Suppressor macrophage treated with lipopolysaccharide for 1 hour (primary cell): Measurements from ENCODE around the gene BTBD18.
"Not testable (repeated sequence)": the region's sequence is repeated elsewhere in the genome, so short reads cannot be mapped to it uniquely, and the experiment has no call there.

Source experiments
- DNase-seq, 3 donors: peaks; one replicate each; pipeline ENCODE4 v3.0.0-alpha.2; 2020 to 2022

Gene BTBD18

DNA sequence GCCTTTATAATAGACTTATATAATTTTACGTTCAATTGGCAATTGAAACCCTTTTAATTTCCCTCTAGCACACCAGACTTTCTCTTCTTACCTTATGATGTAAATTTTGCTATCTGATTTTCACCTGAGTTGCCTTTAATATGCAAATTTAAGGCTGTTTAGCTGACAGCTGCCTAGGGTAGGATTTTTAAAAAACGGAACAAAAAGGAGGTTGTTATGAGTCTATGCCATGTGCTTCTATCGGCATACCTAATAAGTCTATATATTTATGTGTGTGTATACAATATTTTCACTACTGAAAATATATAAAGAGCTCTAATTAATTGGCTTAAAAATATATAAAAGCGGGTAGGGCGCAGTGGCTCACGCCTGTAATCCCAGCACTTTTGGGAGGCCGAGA, 22.1 kb downstream of the BTBD18 start:
- no peak for DNase-seq

DNA sequence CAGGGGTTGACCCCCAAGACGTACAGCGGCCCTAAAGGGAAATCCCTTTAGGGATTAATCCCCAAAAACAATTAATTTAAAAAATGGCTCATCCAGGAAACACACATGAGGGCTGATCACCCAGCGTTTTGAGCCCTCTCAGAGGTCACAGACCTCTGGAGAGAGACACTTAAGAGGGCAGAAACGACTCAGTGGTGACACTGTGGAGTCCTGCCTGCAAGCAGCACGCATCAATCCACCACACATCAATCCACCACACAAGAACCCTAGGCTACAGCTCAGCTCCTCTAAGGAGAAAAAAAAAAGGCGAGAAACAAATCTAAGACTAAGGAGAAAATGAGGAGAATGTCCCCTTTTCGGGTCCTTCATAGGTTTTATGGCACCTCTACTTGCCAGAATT, 22.8 kb downstream of the BTBD18 start:
- DNase-seq = no peak

DNA sequence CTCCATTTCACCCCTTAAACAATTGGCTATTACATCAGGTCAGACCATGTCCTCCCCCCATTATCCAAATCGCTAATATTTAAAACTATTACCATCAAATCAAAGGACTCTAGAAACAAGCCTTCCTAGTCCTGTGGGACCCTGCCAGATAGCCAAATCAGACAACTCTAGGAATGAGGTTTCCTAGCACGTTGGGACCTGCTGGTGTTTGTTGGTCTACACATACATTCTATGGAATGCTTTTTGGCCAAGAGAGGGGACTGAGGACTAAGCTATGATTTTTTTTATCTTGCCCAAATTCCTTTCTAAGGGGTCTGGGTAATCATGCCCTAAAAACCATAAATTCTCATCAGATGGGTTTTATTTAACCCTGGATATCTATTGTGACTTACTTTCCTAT, 24.4 kb downstream of the BTBD18 start:
- DNase-seq = no peak

GRCh38 chr11:57716726-57717125, 34.9 kb downstream of the BTBD18 start:
- not testable (repeated sequence) for DNase-seq

DNA sequence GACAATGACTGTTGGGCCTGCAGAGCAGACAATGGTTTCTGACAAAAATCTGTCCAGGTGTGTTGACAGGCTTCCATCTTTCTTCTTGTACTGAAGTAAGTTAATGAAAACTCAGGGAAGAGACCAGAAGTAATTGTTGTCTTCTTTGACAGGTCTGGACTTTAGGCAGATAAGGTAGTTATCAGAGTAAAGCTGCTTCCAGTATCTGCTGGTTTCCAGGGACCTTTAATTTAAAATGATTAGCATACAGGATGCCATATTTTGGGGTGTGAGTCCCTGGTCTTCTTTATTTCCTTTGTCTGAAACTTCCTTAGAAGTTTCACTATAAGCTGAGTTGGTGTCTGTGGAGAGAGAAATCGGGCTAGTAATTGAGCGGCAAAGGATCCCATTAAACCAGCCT, 37.8 kb downstream of the BTBD18 start:
- DNase-seq = no peak

GRCh38 chr11:57712256-57713150, 39.1 kb downstream of the BTBD18 start, which contains the start of gene TMX2:
TSS of gene TMX2 (plus strand) at chr11:57712593. CDS start at chr11:57712619, 26 bp downstream.
- peak; percentile 95 to 99 (median 98) for DNase-seq

- peak in 2 of 3 donors; percentile 62 for DNase-seq
Observed at GRCh38 chr11:57711414-57712255, 40.0 kb downstream of the BTBD18 start, which contains the start of gene MED19. TSS of gene MED19 (minus strand) at chr11:57712215. CDS start at chr11:57712179, 36 bp downstream.

- no peak for DNase-seq
Observed at GRCh38 chr11:57709802-57710367, 41.7 kb downstream of the BTBD18 start.

DNA sequence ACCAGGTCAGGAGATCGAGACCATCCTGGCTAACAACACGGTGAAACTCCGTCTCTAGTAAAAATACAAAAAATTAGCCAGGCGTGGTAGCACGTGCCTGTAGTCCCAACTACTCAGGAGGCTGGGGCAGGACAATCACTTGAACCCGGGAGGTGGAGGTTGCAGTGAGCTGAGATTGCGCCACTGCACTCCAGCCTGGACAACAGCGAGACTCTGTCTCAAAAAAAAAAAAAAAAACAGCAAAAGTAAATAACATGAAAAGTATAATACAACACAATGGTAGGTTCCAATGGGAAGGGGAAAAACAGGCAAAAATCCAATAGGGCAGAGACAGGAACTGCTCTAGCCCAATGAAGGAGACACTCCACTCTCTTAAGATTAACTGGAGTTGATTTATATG, 46.2 kb downstream of the BTBD18 start:
- not testable (repeated sequence) for DNase-seq

DNA sequence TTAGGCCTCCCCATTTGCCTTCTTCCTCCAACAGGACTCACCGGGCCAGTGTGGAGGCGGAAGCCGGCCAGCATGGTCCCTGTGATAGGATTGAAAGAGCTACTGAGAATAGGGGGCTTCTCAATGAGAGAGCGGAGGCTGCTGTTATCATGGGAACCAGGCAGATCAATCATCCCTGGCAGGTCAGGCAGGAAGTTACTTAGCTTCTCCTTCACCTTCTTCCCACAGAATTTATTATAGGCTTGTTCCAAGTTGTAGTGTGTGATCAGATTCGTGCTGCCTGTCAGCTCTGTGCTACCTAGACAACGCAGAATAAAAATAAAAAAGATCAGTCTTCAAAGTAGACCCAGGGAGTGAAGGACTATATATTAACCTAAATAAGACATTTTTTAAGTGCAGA, 46.7 kb downstream of the BTBD18 start:
- DNase-seq = no peak

DNA sequence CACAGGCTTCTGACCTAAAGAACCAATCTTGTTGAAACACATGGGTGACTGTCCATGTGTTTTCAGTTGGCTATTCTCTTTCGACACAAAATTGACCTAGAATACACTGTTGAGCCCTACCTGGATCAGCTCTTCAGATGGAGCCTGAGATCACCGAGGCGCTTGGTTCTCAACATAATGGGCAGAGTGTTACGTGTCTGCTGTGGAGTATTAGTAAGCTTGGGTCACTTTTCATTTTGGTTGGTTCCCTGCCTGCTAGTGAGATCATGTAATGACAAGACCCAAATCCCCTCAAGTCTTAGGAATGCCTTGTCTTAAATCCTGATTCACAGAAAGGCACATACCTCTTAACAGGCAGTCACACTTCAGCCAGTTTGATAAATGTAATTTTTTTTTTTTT, 48.3 kb downstream of the BTBD18 start:
- no peak for DNase-seq

- DNase-seq = no peak
Observed at GRCh38 chr11:57700425-57700824, 51.2 kb downstream of the BTBD18 start.

DNA sequence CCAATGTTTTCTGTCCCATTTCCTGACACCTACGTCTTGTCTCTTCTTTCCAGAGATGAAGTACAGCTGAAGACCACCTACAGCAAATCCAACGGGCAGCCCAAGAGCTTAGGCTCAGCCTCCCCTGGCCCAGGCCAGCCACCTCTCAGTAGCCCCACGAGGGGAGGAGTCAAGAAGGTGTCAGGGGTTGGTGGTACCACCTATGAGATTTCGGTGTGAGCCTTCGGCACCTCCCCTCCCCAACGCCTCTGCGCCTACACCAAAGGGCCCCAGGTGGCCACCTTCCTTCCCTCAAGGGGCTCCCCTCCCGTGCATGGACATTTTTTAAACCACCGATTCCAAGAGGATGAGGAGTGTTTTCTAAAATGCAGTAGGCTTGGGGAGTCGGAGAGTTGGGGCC, 51.8 kb downstream of the BTBD18 start:
- DNase-seq = no peak

DNA sequence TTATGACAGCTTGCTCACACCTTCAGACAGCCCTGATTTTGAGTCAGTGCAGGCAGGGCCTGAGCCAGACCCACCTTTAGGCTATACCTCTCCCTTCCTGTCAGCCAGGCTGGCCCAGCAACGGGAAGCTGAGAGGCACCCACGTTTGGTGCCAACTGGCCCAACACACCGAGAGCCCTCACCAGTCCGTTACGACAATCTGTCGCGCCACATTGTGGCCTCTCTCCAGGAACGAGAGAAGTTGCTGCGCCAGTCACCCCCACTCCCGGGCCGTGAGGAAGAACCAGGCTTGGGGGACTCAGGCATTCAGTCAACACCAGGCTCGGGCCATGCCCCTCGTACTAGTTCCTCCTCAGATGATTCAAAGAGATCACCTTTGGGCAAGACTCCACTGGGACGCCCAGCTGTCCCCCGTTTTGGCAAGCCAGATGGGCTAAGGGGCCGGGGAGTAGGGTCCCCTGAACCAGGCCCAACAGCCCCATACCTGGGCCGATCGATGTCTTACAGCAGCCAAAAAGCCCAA, 52.7 kb downstream of the BTBD18 start:
- DNase-seq = no peak
